Osteoblast (primary cell): Measurements from ENCODE around the gene RASAL2. TPM values are rescaled to one million over a fixed set of nuclear protein-coding genes. Genes with fewer than 3 reads are reported as not detected.

Experiments used
- DNase-seq: peaks from one replicate; pipeline ENCODE4 v3.0.0; 2011; ENCODE audit warnings: low spot score, mixed read lengths; ENCODE audit not compliant: insufficient read length; ENCODE audit errors: missing footprints
- H2AFZ ChIP-seq: 2 replicates; pipeline ENCODE4 v1.6.0; 2011; ENCODE audit warnings: mild to moderate bottlenecking, low read length
- H3K27ac ChIP-seq: 2 replicates; pipeline ENCODE4 v1.5.1; 2011; ENCODE audit warnings: mild to moderate bottlenecking, low read depth, low read length, moderate library complexity
- H3K27me3 ChIP-seq: 2 replicates; pipeline ENCODE4 v1.6.0; 2012; ENCODE audit warnings: mild to moderate bottlenecking, control low read depth, inconsistent platforms, low read length, moderate library complexity; ENCODE audit not compliant: insufficient read depth
- H3K36me3 ChIP-seq: 2 replicates; pipeline ENCODE4 v1.5.1; 2011; ENCODE audit warnings: mild to moderate bottlenecking, low read length, control low read depth, moderate library complexity; ENCODE audit not compliant: insufficient read depth
- H3K4me1 ChIP-seq: 2 replicates; pipeline ENCODE4 v1.5.1; 2011; ENCODE audit warnings: mild to moderate bottlenecking, low read length, control low read depth, moderate library complexity; ENCODE audit not compliant: insufficient read depth
- H3K4me2 ChIP-seq: 2 replicates; pipeline ENCODE4 v1.6.0; 2011; ENCODE audit warnings: mild to moderate bottlenecking, low read length; ENCODE audit not compliant: insufficient read depth
- H3K4me3 ChIP-seq: fragments of 200-600 bp; sonication (generic); 3 replicates; pipeline ENCODE4 v1.5.1; 2012; ENCODE audit warnings: mild to moderate bottlenecking, low read length, inconsistent platforms; ENCODE audit not compliant: insufficient read depth
- H3K79me2 ChIP-seq: 2 replicates; pipeline ENCODE4 v1.6.0; 2012; ENCODE audit warnings: mild to moderate bottlenecking, low read length, control low read depth, inconsistent platforms; ENCODE audit not compliant: insufficient read depth
- H3K9me3 ChIP-seq: 2 replicates; pipeline ENCODE4 v1.5.1; 2011; ENCODE audit warnings: low read depth, low read length, control low read depth
- H4K20me1 ChIP-seq: 2 replicates; pipeline ENCODE4 v1.6.0; 2012; ENCODE audit warnings: mild to moderate bottlenecking, low read length, control low read depth; ENCODE audit not compliant: insufficient read depth
- small RNA-seq: library from RNA; depleted of rRNA; stranded (forward); fragments of <200 nt; gene quantifications from one replicate; pipeline ENCODE3, GENCODE V24; 2012
- total RNA-seq: library from RNA; depleted of rRNA; stranded (reverse); fragments of >200 nt; gene quantifications from 2 replicates; pipeline ENCODE4 v1.2.3, GENCODE V29; 2012
- TF ChIP-seq, protein P1 (sequence below): IDR thresholded peaks from 2 replicates; pipeline ENCODE4 v1.5.1; 2011; ENCODE audit warnings: mild to moderate bottlenecking, low read depth, low read length, moderate library complexity; ENCODE audit errors: extremely low read depth

The RASAL2 gene
- total RNA-seq, 1 donor: 59.4 TPM

DNA sequence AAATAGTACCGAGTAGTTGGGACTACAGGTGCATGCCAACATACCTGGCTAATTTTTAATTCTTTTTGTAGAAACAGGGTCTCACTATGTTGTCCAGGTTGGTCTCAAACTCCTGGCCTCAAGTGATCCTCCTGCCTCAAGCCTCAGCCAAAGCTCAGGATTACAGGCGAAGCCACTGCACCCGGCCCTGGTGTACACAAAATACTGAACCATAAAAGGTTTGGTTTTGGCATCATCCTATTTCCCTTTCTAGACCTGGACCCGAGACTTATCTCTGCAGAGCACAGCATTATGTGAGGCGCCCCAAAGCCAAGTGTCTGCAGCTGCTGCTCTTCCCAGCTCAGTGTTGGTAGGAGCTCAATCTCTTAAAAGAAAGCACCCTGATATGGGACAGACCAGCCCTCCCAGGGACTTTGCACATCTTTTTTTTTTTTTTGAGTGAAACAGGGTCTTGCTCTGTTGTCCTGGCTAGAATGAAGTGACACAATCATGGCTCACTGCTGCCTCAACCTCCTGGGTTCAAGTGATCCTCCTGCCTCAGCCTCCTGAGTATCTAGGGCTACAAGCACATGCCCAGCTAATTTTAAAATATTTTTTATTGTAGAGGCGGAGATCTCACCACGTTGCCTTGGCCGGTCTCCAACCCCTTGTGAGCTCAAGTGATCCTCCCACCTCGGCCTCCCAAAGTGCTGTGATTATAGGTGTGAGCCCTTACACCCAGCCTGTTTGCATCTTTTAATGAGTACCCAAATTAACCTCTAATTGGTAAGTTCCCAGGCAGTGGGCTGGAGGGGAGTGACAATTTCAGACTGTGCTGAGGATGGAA lies 439.4 kb downstream of the RASAL2 start:
- Histone ChIP-seq H3K36me3 (no peaks in the 10 kb centered on the region), H3K79me2 (no peaks in the 10 kb centered on the region), H4K20me1 (no peaks in the 10 kb centered on the region), H3K4me1 (peaks cover 22% of the 10 kb centered on the region), H3K27ac (no peak overlapping the region), H3K4me3 (no peak overlapping the region), H2AFZ (no peak overlapping the region), H3K4me2 (no peak overlapping the region), H3K27me3 (no peaks in the 10 kb centered on the region), H3K9me3 (no peaks in the 10 kb centered on the region)
- DNase-seq: no peak
- TF ChIP-seq, protein P1, sequence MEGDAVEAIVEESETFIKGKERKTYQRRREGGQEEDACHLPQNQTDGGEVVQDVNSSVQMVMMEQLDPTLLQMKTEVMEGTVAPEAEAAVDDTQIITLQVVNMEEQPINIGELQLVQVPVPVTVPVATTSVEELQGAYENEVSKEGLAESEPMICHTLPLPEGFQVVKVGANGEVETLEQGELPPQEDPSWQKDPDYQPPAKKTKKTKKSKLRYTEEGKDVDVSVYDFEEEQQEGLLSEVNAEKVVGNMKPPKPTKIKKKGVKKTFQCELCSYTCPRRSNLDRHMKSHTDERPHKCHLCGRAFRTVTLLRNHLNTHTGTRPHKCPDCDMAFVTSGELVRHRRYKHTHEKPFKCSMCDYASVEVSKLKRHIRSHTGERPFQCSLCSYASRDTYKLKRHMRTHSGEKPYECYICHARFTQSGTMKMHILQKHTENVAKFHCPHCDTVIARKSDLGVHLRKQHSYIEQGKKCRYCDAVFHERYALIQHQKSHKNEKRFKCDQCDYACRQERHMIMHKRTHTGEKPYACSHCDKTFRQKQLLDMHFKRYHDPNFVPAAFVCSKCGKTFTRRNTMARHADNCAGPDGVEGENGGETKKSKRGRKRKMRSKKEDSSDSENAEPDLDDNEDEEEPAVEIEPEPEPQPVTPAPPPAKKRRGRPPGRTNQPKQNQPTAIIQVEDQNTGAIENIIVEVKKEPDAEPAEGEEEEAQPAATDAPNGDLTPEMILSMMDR: no peak

Small RNA genes lying within 50 kb of the gene (small RNA-seq; reads per million reads assigned to genes)
- not detected for gene RF00017

Other genes with a start within 250 kb of the RASAL2 start
- gene SEC16B, start 124.0 kb upstream of the RASAL2 start, total RNA-seq: 2.9 and 3.3 TPM in 2 replicates